HG02884 (cell line): ENCODE measurements around the gene OR11L1.
A peak's percentile ranks its signal among the peaks of the same experiment; 100 is the strongest.

Source experiments
- ATAC-seq: cut with Tn5 transposase; IDR thresholded peaks from one replicate; pipeline ENCODE4 v1.9.1; 2021; ENCODE audit warnings: mild to moderate bottlenecking, moderate library complexity; ENCODE audit not compliant: unreplicated experiment

OR11L1 gene

GRCh38 chr1:247841796-247842195, at the start of gene OR11L1:
OR11L1 (minus strand) TSS chr1:247841896; CDS start chr1:247841896, 0 bp downstream.
- no peak for ATAC-seq

- ATAC-seq, result no peak
Measured at GRCh38 chr1:247884797-247885413, 43.2 kb upstream of the OR11L1 start.

DNA sequence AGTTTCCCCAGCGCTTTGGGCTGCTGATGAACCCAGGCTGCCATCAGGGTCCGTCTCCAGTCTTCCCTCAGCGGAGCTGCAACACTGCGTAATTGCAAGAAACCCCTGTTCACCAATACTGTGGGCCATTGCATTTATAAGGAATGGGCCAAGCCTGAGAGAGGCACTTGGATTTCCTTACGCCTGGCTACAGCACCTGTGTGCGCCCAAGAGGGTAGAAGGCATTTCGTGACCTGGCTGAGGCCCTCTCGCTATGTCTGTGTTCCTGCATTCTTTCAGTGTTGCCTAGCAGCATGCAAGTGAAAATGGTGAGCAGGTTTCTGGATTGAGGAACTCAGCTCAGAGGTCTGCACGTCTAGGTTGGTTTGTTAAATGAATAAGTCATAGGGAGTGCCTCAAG, 41.6 kb upstream of the OR11L1 start:
- no peak for ATAC-seq

- ATAC-seq, result no peak
Measured at GRCh38 chr1:247865416-247865815, 23.7 kb upstream of the OR11L1 start.

GRCh38 chr1:247864644-247865043, 22.9 kb upstream of the OR11L1 start:
- ATAC-seq, result no peak

DNA sequence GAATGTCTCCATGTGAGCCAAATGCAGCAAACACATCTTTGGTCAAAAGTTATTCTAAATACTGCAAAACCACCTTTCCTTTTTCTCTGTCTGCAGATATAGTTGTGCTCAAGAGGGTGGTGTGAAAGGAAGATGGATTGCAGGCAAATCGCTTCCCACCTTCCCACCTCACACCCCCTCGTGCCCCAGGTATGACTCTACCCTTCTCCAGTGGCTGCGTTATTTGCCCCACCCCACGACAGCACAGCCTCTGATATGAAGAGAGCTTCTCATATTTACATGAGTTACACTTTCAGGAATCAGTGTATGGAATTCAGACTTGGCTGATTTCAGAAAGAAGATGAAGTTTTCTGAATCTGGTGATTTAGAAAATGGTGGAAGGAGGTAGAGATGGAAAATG, 21.1 kb upstream of the OR11L1 start:
- ATAC-seq, result no peak

DNA sequence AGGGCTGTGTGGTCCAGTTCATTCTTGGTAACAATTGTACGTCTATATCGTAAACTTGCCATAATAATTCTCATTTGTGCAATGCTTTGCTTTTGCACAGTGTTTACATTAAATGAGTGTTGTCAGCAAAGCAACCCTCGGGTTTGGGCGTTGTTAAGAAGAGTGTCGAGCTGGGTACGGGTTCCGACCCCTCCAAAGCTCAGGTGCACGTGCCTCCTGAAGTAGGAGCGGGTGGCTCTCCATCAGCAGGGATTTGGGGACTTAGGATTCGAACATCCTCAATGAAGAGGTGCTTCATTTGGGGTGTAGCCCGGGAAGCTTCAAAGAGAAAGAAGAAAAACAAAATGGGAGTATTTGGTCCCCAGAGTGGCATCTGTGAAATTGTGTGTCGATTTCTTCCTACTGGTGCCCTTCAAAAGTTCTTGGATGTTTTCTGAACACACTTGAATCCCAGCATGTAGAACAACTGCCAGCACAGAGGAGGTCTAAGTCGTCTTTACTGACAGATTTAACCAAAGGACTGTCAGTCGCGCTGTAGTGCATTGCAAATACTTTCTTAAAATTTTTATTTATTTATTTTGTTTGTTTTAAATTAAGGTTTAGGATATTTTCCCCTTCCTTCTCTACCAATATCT, 16.4 kb upstream of the OR11L1 start:
- ATAC-seq, result no peak

- ATAC-seq, result peak; percentile 67
Measured at GRCh38 chr1:247857069-247857984, 15.6 kb upstream of the OR11L1 start, which contains the start of gene TRIM58. TRIM58 (plus strand) TSS chr1:247857187; CDS start chr1:247857247, 60 bp downstream.

- ATAC-seq, result no peak
Measured at GRCh38 chr1:247855911-247856310, 14.2 kb upstream of the OR11L1 start.

DNA sequence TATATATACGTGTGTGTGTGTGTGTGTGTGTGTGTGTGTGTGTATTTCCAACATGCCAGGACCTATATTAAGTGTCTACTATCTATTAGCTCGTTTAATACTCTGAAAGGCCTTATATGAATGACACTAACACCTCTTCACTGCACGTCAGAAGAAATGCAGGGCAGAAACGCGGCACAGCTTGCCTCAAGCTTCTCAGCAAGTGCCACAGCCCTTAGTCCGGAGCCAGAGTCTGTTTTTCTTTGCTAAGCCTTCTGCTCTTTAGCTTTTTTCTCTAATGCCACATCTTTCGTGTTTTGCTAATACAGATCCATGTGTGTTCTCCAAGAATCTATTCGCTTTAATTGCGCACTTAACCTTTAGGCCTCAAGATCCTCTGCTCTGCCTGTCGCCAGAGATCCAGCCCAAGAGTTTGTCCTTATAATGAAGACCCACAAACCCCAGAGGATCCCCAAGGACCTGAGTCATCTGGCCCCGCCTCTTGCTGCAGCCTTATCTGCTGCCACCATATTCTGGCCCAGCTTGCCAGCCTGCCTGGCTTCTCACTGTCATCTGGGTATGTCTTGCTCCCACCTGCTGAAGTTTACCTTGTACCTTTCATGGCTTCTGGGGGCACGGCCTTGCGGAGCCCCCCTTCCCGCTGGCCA, 13.3 kb upstream of the OR11L1 start:
- ATAC-seq, result no peak

DNA sequence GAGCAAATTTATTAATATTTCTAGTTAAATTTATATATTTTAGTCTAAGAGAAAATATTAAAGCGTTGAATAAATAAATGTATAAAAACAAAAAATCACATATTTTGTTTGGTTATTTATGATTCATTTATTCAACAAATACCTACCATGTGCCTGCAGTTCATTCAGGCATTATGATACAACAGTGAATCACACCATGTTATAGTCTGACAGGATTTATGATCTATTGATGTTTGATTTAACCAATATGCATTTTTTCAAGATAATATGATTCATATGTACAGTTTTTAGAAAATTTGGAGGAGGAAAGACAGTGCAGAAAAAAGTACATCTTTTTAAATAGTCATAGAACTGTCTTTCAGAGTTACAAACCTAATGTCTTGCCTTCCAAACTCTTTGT, 7.9 kb upstream of the OR11L1 start:
- no peak for ATAC-seq

DNA sequence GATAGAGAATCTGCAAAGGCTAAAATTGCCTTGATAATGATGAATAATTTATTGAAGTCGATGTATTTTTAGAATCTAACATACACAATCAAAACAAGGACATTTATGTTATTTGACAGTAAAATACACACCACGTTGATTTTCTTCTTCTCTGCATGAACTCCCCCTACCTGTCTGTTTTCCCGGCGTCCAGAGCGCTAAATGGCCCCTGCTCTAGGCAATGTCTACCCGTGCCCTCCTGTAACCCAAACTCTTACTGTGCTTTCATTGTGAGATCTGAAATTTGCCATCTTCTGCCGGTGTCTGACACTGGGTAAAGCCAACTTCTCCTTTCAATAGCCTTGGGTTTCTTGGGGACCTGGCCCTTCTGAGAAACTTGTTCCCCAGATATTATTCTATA, 6.7 kb upstream of the OR11L1 start:
- ATAC-seq, result no peak

DNA sequence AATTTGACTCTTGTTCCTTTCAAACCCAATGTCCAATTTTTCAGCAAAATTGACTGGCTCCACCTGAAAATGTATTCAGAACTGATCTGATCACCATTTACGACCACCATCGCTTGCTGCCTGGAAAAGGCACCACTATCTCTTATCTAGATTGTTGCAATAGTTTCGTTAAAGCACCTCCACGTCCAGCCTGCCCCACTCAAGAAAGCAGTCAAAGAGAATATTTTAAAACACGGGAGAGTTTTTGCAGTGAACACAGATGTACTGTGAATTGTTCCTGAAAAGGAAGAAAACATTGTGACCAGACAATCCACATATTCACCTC, 4.0 kb upstream of the OR11L1 start:
- no peak for ATAC-seq

DNA sequence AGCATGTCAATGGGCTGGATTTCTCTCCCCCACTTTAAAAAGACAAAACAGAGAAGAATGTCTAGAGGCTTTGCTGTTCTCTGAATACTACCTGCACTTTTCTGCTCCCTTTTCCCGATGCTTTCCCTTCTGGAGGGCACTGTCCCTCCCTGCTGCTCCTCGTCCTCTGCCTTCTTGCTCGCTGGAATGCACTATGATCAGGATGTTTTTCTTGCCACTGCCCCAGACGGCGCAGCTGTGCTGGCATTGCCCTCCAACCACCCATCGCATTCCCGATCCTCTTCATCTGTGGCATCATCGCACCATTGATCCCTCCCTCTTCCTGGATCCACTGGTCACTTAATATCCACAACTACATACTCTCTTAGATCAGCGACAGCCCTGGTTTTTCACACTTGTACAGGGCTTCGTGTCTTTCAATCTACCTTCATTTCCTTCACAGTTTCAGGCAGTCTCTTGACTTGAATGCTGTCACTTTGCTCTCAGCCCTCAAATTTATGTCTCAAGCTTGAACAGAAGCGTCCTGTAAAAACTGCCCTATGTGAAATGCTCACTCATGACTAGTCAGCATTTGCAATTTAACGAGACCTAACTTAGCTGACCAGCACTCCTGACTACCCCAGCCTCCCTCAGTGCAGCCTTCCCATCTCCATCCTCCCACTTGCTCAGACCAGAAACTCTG, 3.5 kb upstream of the OR11L1 start:
- no peak for ATAC-seq

GRCh38 chr1:247843411-247843810, 1.7 kb upstream of the OR11L1 start:
- no peak for ATAC-seq

DNA sequence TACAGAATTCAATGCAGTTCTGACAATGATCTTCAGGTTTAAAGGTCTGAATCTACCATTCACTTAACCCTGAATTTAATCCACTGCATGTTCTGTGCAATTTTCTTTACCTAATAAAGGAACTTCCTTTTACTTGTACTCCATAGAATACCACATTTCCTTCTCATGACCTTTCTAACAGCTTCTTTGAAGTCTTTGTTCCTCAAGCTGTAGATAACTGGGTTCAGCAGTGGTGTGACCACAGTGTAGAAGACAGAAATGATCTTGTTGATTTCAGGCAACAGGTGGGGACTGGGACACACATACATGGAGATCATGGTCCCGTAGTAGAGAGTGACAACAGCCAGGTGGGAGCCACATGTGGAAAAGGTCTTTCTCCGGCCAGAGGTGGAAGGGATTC, 878 bp downstream of the OR11L1 start:
- ATAC-seq, result no peak

- ATAC-seq, result no peak
Measured at GRCh38 chr1:247833601-247834000, 8.1 kb downstream of the OR11L1 start.

DNA sequence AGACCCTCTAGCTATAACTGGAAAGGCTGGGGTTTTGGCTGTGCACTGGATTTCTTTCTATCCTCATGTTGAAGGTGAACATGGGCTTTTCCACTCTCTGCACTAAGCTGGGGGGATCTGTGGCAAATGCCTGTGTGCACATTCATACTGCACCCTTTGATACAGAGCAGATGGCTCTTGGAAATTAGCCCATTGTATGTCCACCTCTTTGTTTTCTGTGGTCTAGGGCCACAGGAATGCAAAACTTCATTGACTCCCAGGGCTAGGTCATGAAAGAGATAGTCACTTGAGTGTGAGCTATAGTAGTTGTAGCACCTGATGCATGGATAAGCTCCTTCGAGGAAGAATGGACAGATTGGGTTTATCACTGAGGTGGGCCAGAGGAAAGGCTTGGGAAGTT, 12.0 kb downstream of the OR11L1 start:
- no peak for ATAC-seq

DNA sequence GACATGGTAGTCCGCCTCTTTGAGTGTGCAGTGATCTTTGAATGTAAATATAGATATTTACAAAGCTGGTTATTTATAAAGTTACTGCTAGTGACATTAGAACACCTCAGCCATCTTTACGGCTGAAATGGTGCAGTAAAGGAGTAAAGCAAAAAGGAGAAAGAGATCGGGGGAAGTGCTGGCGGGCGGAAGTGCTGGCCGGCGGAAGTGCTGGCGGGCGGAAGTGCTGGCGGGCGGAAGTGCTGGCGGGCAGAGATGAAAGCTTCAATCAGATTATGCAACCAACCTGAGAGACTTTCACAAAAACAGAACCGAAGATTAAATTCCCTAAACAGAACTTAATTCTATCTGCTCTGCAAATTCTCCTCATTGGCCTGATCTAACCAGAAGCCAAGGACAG, 16.3 kb downstream of the OR11L1 start:
- ATAC-seq, result no peak

- no peak for ATAC-seq
Measured at GRCh38 chr1:247824023-247824422, 17.7 kb downstream of the OR11L1 start, which contains the start of gene OR14A16. OR14A16 (minus strand) TSS chr1:247824119; CDS start chr1:247815729, 8,390 bp downstream.

DNA sequence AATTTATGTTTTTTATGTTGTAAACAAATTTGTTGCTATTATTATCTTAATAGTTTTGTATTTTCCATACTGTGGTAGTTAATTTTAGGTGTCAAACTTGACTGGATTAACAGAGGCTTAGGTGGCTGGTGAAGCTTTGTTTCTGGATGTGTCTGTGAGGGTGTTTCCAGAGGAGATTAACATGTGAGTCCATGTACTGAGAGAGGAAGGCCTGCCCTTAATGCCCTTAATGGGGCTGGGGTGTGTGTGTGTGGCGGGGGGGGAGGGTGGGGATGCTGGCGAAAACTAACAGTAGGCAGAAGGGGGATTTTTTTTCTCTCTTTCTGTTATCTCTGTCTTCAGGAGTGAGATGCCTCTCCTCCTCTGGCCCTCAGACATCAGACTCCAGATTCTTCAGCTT, 19.6 kb downstream of the OR11L1 start:
- no peak for ATAC-seq
